ENCODE measurements around the gene GET4. TPM values are rescaled to one million over a fixed set of nuclear protein-coding genes. Genes with fewer than 3 reads are reported as not detected.
"Not testable (repeated sequence)": the region's sequence is repeated elsewhere in the genome, so short reads cannot be mapped to it uniquely, and the experiment has no call there.

GET4 gene
- total RNA-seq, 6 experiments from 2014 or later = 21.3 to 26.3 (median 25.5) TPM

DNA sequence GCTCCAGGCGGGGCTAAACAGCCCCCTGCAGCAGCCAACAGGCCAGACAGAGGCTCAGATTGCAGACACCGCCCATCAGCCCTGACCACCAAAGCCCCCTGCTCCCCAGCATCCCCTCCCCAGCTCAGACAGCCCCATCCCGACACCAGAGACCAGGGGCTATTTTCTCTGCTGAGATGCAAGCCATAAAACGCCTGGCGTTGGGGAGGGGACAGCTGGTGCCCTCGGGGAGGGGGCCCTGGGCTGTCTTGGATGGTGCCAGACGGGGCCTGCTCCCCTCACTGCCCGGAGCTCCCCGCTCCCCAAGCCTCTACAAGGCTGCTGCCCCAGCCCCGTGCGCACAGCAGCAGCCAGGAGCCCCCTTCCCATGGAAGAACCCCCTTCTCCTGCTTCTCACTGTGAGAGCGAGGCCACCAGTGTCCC is 31.8 kb downstream of the GET4 start:
- no peak overlapping the region for H3K27ac Mint-ChIP-seq
- no peaks in the 10 kb centered on the region for H3K36me3 Mint-ChIP-seq (ENCODE audit: low read depth)
- peaks cover 1% of the 10 kb centered on the region for H3K27me3 Mint-ChIP-seq (ENCODE audit: insufficient read depth)
- no peak for DNase-seq
- H3K4me1 Mint-ChIP-seq (ENCODE audit: low read depth) = no peaks in the 10 kb centered on the region
- no peaks in the 10 kb centered on the region for H3K9me3 Mint-ChIP-seq
- H3K4me3 Mint-ChIP-seq = no peak overlapping the region
- TF ChIP-seq, protein P1, sequence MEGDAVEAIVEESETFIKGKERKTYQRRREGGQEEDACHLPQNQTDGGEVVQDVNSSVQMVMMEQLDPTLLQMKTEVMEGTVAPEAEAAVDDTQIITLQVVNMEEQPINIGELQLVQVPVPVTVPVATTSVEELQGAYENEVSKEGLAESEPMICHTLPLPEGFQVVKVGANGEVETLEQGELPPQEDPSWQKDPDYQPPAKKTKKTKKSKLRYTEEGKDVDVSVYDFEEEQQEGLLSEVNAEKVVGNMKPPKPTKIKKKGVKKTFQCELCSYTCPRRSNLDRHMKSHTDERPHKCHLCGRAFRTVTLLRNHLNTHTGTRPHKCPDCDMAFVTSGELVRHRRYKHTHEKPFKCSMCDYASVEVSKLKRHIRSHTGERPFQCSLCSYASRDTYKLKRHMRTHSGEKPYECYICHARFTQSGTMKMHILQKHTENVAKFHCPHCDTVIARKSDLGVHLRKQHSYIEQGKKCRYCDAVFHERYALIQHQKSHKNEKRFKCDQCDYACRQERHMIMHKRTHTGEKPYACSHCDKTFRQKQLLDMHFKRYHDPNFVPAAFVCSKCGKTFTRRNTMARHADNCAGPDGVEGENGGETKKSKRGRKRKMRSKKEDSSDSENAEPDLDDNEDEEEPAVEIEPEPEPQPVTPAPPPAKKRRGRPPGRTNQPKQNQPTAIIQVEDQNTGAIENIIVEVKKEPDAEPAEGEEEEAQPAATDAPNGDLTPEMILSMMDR (IDR thresholded peaks at IDR 0.05) = no peak

DNA sequence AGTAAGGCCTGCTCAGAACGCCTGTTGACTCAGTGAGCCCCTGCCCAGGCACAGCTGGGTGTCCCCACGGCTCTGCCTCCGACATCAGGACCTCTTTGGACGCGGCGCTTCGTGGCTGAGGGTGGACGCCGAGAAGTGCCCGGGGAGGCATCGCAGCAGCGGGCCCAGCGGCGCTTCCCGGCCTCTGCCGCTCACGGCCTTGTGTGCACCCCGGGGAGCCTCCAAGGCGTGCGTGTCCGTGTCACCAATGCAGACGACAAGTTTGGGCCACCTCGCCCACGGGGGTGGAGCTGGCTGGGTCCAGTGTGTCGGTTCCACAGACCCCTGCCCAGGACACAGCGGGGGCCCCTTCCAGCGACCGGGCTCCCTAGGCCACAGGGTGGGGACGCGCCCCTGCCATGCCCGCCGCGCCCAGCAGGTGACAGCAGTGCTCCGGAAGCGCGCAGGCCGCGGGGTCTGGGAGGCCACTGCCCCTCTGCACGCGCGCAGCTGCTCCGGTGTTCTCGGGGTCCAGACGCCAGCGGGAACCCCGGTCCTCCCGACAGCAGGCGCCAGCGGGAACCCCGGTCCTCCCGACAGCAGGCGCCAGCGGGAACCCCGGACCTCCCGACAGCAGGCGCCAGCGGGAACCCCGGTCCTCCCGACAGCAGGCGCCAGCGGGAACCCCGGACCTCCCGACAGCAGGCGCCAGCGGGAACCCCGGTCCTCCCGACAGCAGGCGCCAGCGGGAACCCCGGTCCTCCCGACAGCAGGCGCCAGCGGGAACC is 32.4 kb downstream of the GET4 start:
- H3K4me3 Mint-ChIP-seq = not testable (repeated sequence)

DNA sequence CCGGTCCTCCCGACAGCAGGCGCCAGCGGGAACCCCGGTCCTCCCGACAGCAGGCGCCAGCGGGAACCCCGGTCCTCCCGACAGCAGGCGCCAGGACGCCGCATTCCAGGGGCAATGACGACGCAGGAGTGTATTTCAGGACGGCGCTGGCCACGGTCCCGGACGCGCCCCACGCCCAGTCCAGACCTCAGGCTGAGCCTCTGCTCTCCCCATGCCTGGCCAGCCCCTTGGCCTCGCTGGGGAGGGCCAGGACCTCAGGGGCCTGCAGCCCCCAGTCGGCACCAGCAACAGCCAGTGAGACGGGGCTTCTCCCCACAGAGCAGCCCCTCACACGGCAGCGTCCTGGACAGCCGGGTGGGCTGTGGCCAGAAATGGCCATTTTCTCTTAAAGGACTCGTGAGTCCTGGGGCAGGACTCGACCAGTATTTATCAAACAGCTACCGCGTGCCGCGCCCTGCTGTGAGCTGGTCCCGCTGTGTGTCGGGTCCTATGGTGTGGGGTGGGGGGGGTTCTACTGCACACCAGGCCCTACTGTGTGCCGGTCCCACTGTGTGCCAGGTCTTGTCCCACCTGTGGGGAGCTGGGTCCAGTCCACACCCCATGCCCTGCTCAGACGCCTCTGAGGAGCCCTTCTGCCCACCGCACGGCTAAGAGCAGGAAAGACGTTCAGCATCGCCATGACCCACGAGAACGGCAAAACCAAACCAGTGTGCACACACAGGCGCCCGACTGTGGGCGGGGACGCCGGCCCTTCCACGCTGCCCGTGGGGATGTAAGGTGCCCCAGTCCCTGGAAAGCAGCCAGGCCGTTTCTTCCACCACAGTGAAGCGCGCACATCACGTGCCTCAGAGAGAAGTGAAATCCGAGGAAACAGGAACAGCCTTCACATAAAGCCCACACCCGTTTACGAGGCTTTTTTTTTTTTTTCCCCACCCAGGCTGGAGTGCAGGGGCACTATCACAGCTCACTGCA is 33.3 kb downstream of the GET4 start:
- no peak overlapping the region for H3K4me3 Mint-ChIP-seq
- no peaks in the 10 kb centered on the region; the same call in none of the 2 replicates for H3K27me3 Mint-ChIP-seq (ENCODE audit: insufficient read depth)
- no peak overlapping the region for H3K27ac Mint-ChIP-seq
- DNase-seq = peak; percentile 45
- H3K36me3 Mint-ChIP-seq (ENCODE audit: low read depth) = no peaks in the 10 kb centered on the region
- no peaks in the 10 kb centered on the region for H3K4me1 Mint-ChIP-seq (ENCODE audit: low read depth)
- H3K9me3 Mint-ChIP-seq = no peaks in the 10 kb centered on the region
- TF ChIP-seq, protein P1 (IDR thresholded peaks at IDR 0.05) = no peak

More for the DNA sequence above, 32.4 kb downstream of the GET4 start:
- DNase-seq = peak; percentile 46
- not testable (repeated sequence) for H3K9me3 Mint-ChIP-seq; H3K27me3 Mint-ChIP-seq (ENCODE audit: insufficient read depth); H3K27ac Mint-ChIP-seq; H3K36me3 Mint-ChIP-seq (ENCODE audit: low read depth); H3K4me1 Mint-ChIP-seq (ENCODE audit: low read depth)
- TF ChIP-seq, protein P1 (IDR thresholded peaks at IDR 0.05) = peak; percentile 81

DNA sequence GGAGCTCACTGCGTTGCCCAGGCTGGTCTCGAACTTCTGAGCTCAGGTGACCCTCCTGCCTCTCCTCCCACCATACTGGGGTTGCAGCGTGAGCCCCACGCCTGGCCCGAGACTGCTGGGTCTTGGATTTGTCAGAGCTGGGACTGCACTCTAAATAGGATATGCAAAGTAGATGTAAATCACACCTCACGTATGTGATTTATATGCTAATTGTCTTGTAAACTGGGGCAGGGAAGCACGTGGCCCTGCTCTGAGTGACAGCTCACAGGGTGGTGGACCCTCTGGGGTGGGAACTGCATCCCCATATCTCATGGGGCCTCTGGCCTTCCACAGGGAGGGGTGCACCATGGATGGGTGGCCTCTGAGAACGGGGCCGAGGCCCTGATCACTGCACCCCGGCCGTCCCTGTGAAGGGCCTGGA is 34.1 kb downstream of the GET4 start:
- H3K4me1 Mint-ChIP-seq (ENCODE audit: low read depth) = no peaks in the 10 kb centered on the region
- H3K4me3 Mint-ChIP-seq = no peak overlapping the region

DNA sequence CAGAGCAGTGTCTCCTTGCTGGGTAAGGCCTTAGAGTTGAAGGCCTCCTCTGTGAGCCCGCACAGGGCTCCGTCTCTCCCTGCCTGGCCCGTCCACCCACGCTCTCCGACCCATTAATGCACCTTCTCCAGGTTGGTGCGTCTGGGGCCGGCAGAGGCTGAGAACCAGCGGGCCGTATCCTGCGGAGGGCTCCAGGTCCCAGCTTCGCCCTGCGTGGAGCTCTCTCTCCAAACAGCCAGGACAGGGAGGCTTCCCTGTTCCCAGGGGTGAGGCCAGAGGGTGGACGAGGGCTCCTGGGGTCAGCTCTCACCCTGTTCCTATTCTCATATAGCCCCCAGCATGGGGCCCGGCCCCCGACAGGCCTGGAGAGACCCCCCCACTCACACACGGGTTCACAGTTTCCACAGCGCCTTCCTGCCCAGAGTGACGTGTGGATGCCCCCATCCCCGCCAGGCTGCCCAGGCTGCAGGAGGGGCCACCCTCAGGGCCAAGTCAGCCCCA is 34.6 kb downstream of the GET4 start:
- DNase-seq = no peak
- TF ChIP-seq, protein P1 (IDR thresholded peaks at IDR 0.05) = no peak
- Mint-ChIP-seq H3K9me3 (no peaks in the 10 kb centered on the region), H3K27ac (no peak overlapping the region), H3K27me3 (ENCODE audit: insufficient read depth) (no peaks in the 10 kb centered on the region; the same call in none of the 2 replicates), H3K4me3 (no peak overlapping the region), H3K36me3 (ENCODE audit: low read depth) (no peaks in the 10 kb centered on the region), H3K4me1 (ENCODE audit: low read depth) (no peaks in the 10 kb centered on the region)

More for the DNA sequence above, 34.1 kb downstream of the GET4 start:
- H3K27ac Mint-ChIP-seq = no peak overlapping the region
- DNase-seq = no peak
- no peaks in the 10 kb centered on the region for H3K36me3 Mint-ChIP-seq (ENCODE audit: low read depth)
- no peaks in the 10 kb centered on the region; the same call in 1 of the 2 replicates for H3K27me3 Mint-ChIP-seq (ENCODE audit: insufficient read depth)
- TF ChIP-seq, protein P1 (IDR thresholded peaks at IDR 0.05) = no peak
- H3K9me3 Mint-ChIP-seq = no peaks in the 10 kb centered on the region

All from HFFc6 (cell line).